ENCODE data around the gene PDZD8. TPM values are rescaled to one million over a fixed set of nuclear protein-coding genes. Genes with fewer than 3 reads are reported as not detected.
A peak's percentile ranks its signal among the peaks of the same experiment; 100 is the strongest.

The PDZD8 gene
- total RNA-seq, 2 donors from 2014 or later: 22.7 to 38.7 TPM

GRCh38 chr10:117248750-117249465, 126.3 kb downstream of the PDZD8 start:
- H3K4me3 ChIP-seq: no peak overlapping the region
- TF ChIP-seq CTCF (IDR thresholded peaks at IDR 0.05) (no peak), POLR2A (IDR thresholded peaks at IDR 0.05) (no peak), POLR2AphosphoS5 (IDR thresholded peaks at IDR 0.05) (no peak)
- intact Hi-C loops (cut with DNase I): no loop called here
- H3K27ac ChIP-seq: no peak overlapping the region
- H3K9me3 ChIP-seq: no peaks in the 10 kb centered on the region
- H3K36me3 ChIP-seq: no peaks in the 10 kb centered on the region
- WGBS: 47% methylated on average over 10 of the region's 10 CpGs
- no peaks in the 10 kb centered on the region for H3K27me3 ChIP-seq (replicated peaks; ENCODE audit: insufficient read depth)
- DNase-seq (ENCODE audit: low spot score): no peak
- no peaks in the 10 kb centered on the region for H3K4me1 ChIP-seq (replicated peaks)

- Histone ChIP-seq H3K27me3 (replicated peaks; ENCODE audit: insufficient read depth) (no peaks in the 10 kb centered on the region), H3K27ac (no peak overlapping the region), H3K4me1 (replicated peaks) (no peaks in the 10 kb centered on the region), H3K36me3 (no peaks in the 10 kb centered on the region), H3K9me3 (no peaks in the 10 kb centered on the region), H3K4me3 (no peak overlapping the region)
- intact Hi-C loops (cut with DNase I): no loop called here
- DNase-seq (ENCODE audit: low spot score): no peak
- WGBS: 49% methylated on average over 3 of the region's 3 CpGs
- TF ChIP-seq CTCF (IDR thresholded peaks at IDR 0.05) (no peak), POLR2A (IDR thresholded peaks at IDR 0.05) (no peak), POLR2AphosphoS5 (IDR thresholded peaks at IDR 0.05) (no peak)
Observed at GRCh38 chr10:117246997-117247671, 128.1 kb downstream of the PDZD8 start.

GRCh38 chr10:117242463-117242832, 132.8 kb downstream of the PDZD8 start:
- DNase-seq (ENCODE audit: low spot score): no peak
- H3K4me1 ChIP-seq (replicated peaks): no peaks in the 10 kb centered on the region
- H3K9me3 ChIP-seq: no peaks in the 10 kb centered on the region
- H3K36me3 ChIP-seq: no peaks in the 10 kb centered on the region
- no peak overlapping the region for H3K4me3 ChIP-seq
- WGBS: 91% methylated on average over 8 of the region's 8 CpGs
- TF ChIP-seq POLR2A (IDR thresholded peaks at IDR 0.05) (no peak), POLR2AphosphoS5 (IDR thresholded peaks at IDR 0.05) (no peak), CTCF (IDR thresholded peaks at IDR 0.05) (no peak)
- no peak overlapping the region for H3K27ac ChIP-seq
- intact Hi-C loops (cut with DNase I): no loop called here
- no peaks in the 10 kb centered on the region for H3K27me3 ChIP-seq (replicated peaks; ENCODE audit: insufficient read depth)

- Histone ChIP-seq H3K4me1 (replicated peaks) (no peaks in the 10 kb centered on the region), H3K27me3 (replicated peaks; ENCODE audit: insufficient read depth) (no peaks in the 10 kb centered on the region), H3K4me3 (peak overlapping the region; percentile 20 to 40), H3K9me3 (no peaks in the 10 kb centered on the region), H3K36me3 (no peaks in the 10 kb centered on the region), H3K27ac (no peak overlapping the region)
- intact Hi-C loops (cut with DNase I): no loop called here
- peak; percentile 21 for DNase-seq (ENCODE audit: low spot score)
- no peak for TF ChIP-seq CTCF (IDR thresholded peaks at IDR 0.05)
- 10% methylated on average over 36 of the region's 56 CpGs for WGBS
Observed at GRCh38 chr10:117241541-117242462, 133.4 kb downstream of the PDZD8 start.

Measured in prostate gland (tissue), 2 donors.